HUDEP-2 (cell line): ENCODE measurements around the gene VDR.

Experiments
- DNase-seq, 76 experiments: peaks; one replicate each; lab custom pipeline; 2025; ENCODE audit not compliant: unreplicated experiment in 76 of 76; lab: John Stamatoyannopoulos, UW

The VDR gene

GRCh38 chr12:47834199-47834903, 70.4 kb downstream of the VDR start:
- peak in 70 of 76 experiments; percentile 12 to 87 (median 57) for DNase-seq

- peak in 56 of 76 experiments; percentile 8 to 82 (median 46) for DNase-seq
Measured at GRCh38 chr12:47833591-47834012, 71.2 kb downstream of the VDR start.

GRCh38 chr12:47832263-47832933, 72.4 kb downstream of the VDR start:
- DNase-seq, result no peak

GRCh38 chr12:47829584-47829983, 75.2 kb downstream of the VDR start:
- no peak for DNase-seq

GRCh38 chr12:47828976-47829482, 75.8 kb downstream of the VDR start:
- DNase-seq, result peak in 67 of 76 experiments; percentile 16 to 82 (median 61)

GRCh38 chr12:47828008-47828975, 76.5 kb downstream of the VDR start:
- no peak for DNase-seq

- DNase-seq, result no peak
Measured at GRCh38 chr12:47825173-47825639, 79.6 kb downstream of the VDR start.

GRCh38 chr12:47824635-47825034, 80.2 kb downstream of the VDR start:
- no peak for DNase-seq

- DNase-seq, result no peak
Measured at GRCh38 chr12:47824198-47824597, 80.6 kb downstream of the VDR start.

- no peak for DNase-seq
Measured at GRCh38 chr12:47823422-47824086, 81.2 kb downstream of the VDR start.

GRCh38 chr12:47822863-47823262, 81.9 kb downstream of the VDR start:
- DNase-seq, result no peak

GRCh38 chr12:47822401-47822800, 82.4 kb downstream of the VDR start:
- DNase-seq, result no peak

- no peak for DNase-seq
Measured at GRCh38 chr12:47821346-47821706, 83.5 kb downstream of the VDR start.

- DNase-seq, result no peak
Measured at GRCh38 chr12:47820631-47821345, 84.0 kb downstream of the VDR start.

GRCh38 chr12:47819896-47820630, 84.7 kb downstream of the VDR start, which contains the start of gene HDAC7:
Gene HDAC7 (minus strand): TSS chr12:47819903. CDS start chr12:47819785, 118 bp downstream.
- peak in 65 of 76 experiments; percentile 26 to 84 (median 67) for DNase-seq

GRCh38 chr12:47819138-47819895, 85.5 kb downstream of the VDR start:
- peak in 38 of 76 experiments; percentile 14 to 64 (median 35) for DNase-seq

GRCh38 chr12:47818467-47819137, 86.2 kb downstream of the VDR start:
- peak in 14 of 76 experiments; percentile 9 to 70 (median 30) for DNase-seq
